Endothelial cell of umbilical vein (primary cell): Measurements from ENCODE around the gene CMIP. TPM values are rescaled to one million over a fixed set of nuclear protein-coding genes. Genes with fewer than 3 reads are reported as not detected.

Source experiments
- BruUV-seq: library from RNA; stranded (reverse); fragments of 400-500 nt; replicated peaks from 2 replicates; lab custom pipeline; 2021; lab: Mats Ljungman, UMichigan
- CTCF ChIA-PET: fragments of 300-600, 350-600 bp; sonication (Branson Sonifier 250); formaldehyde crosslinking; loops from one replicate; lab custom pipeline; 2021; ENCODE audit warnings: antibody characterized with exemption, inconsistent platforms; lab: Charles Lee
- POLR2A ChIA-PET: fragments of 300-600, 350-600 bp; sonication (Branson Sonifier 250); formaldehyde crosslinking; loops from one replicate; lab custom pipeline; 2021; ENCODE audit warnings: antibody characterized with exemption, inconsistent platforms; lab: Charles Lee
- DNase-seq: peaks from one replicate; pipeline ENCODE4 v3.0.0-alpha.2; 2011; ENCODE audit warnings: low read depth, low spot score
- FAIRE-seq: peaks from 2 replicates; lab custom pipeline; 2011; peaks lifted over from hg19 to GRCh38; lab: Jason Lieb, UNC
- H2AFZ ChIP-seq: 2 replicates; pipeline ENCODE4 v1.6.0; 2012; ENCODE audit warnings: low read depth, low read length, control low read depth, inconsistent platforms
- H3K27ac ChIP-seq: 2 replicates; pipeline ENCODE4 v1.5.1; 2011; ENCODE audit warnings: low read depth, mild to moderate bottlenecking, control low read depth, low read length, moderate library complexity; ENCODE audit not compliant: insufficient read depth
- H3K27me3 ChIP-seq, 2 experiments: 2 replicates each; pipeline versions ENCODE4 v1.6.0 to v1.6.1; 2011; ENCODE audit warnings: low read length in 2 of 2, mixed read lengths in 1 of 2; ENCODE audit not compliant: control insufficient read depth in 2 of 2, insufficient read depth in 2 of 2
- H3K36me3 ChIP-seq, 2 experiments: 2 replicates in 1 of 2; 3 replicates in 1 of 2; pipeline ENCODE4 v1.5.1; 2011; ENCODE audit warnings: low read length in 2 of 2, mild to moderate bottlenecking in 1 of 2, moderate library complexity in 1 of 2; ENCODE audit not compliant: control insufficient read depth in 2 of 2, insufficient read depth in 2 of 2; ENCODE audit errors: extremely low read depth in 1 of 2
- H3K4me1 ChIP-seq: 3 replicates; pipeline ENCODE4 v1.5.1; 2011; ENCODE audit warnings: mild to moderate bottlenecking, low read length; ENCODE audit not compliant: control insufficient read depth, insufficient read depth; ENCODE audit errors: extremely low read depth
- H3K4me2 ChIP-seq: 2 replicates; pipeline ENCODE4 v1.6.1; 2011; ENCODE audit warnings: low read length, control low read depth, mixed read lengths; ENCODE audit not compliant: insufficient read depth
- H3K4me3 ChIP-seq, 3 experiments: fragments of 200-600 bp in 1 of 3; sonication (generic), shearing (Covaris generic) in 1 of 3; replicated peaks in 1 of 3; 2 replicates each; pipeline ENCODE4 v1.5.1; 2011 to 2016; ENCODE audit warnings: control low read depth in 3 of 3, low read length in 3 of 3, mild to moderate bottlenecking in 2 of 3, inconsistent platforms in 1 of 3, low read depth in 1 of 3, moderate library complexity in 1 of 3; ENCODE audit not compliant: insufficient read depth in 1 of 3
- H3K79me2 ChIP-seq: 2 replicates; pipeline ENCODE4 v1.6.0; 2012; ENCODE audit warnings: low read length, inconsistent platforms; ENCODE audit not compliant: control insufficient read depth, insufficient read depth
- H3K9ac ChIP-seq: replicated peaks from 2 replicates; pipeline ENCODE3; 2011; ENCODE audit warnings: low read length, control low read depth; ENCODE audit not compliant: insufficient read depth; ENCODE audit errors: extremely low read depth
- H3K9me1 ChIP-seq: replicated peaks from 3 replicates; pipeline ENCODE4 v1.6.0; 2011; ENCODE audit warnings: mild to moderate bottlenecking, low read length; ENCODE audit not compliant: control insufficient read depth, insufficient read depth; ENCODE audit errors: extremely low read depth
- H3K9me3 ChIP-seq: replicated peaks from 2 replicates; pipeline ENCODE4 v1.5.1; 2012; ENCODE audit warnings: low read length, inconsistent platforms; ENCODE audit not compliant: control insufficient read depth, insufficient read depth
- H4K20me1 ChIP-seq: replicated peaks from 2 replicates; pipeline ENCODE3; 2011; ENCODE audit warnings: mild to moderate bottlenecking, low read length; ENCODE audit not compliant: control insufficient read depth, insufficient read depth; ENCODE audit errors: extremely low read depth
- EZH2 ChIP-seq: IDR thresholded peaks from 2 replicates; pipeline ENCODE4 v1.6.1; 2012; ENCODE audit warnings: borderline replicate concordance, low read depth, mild to moderate bottlenecking, moderate library complexity, low read length, inconsistent platforms; ENCODE audit not compliant: severe bottlenecking
- FOS ChIP-seq: IDR thresholded peaks from 2 replicates; pipeline ENCODE4 v1.6.1; 2011; ENCODE audit warnings: mild to moderate bottlenecking, low read length, moderate library complexity, borderline replicate concordance; ENCODE audit not compliant: insufficient read depth
- GATA2 ChIP-seq: IDR thresholded peaks from 2 replicates; pipeline ENCODE4 v1.7.0; 2011; ENCODE audit warnings: low read depth, mild to moderate bottlenecking, moderate library complexity, mixed read lengths, low read length; ENCODE audit not compliant: insufficient read length, insufficient read depth
- JUN ChIP-seq: IDR thresholded peaks from 2 replicates; pipeline ENCODE4 v1.6.1; 2011; ENCODE audit warnings: borderline replicate concordance, low read depth; ENCODE audit not compliant: insufficient read length, insufficient read depth
- MYC ChIP-seq: IDR thresholded peaks from one replicate; pipeline ENCODE4 v1.6.1; 2011; ENCODE audit warnings: mild to moderate bottlenecking, low read depth, low read length
- POLR2A ChIP-seq: IDR thresholded peaks from 2 replicates; pipeline ENCODE4 v1.6.1; 2012; ENCODE audit warnings: low read depth, mild to moderate bottlenecking, control low read depth, low read length
- POLR2AphosphoS5 ChIP-seq: IDR thresholded peaks from 2 replicates; pipeline ENCODE4 v1.6.1; 2012; ENCODE audit warnings: low read depth, mild to moderate bottlenecking, control low read depth, low read length, moderate library complexity; ENCODE audit not compliant: insufficient read depth
- dilution Hi-C: fragments of 300-500 bp; cut with MboI; formaldehyde crosslinking; loops from one replicate; pipeline ENCODE4 v1.15.0; 2019; ENCODE audit warnings: low sequenced_read_pairs; ENCODE audit not compliant: extremely low pct_ligation_motif_present
- intact Hi-C: fragments of 100-400 bp; cut with micrococcal nuclease; formaldehyde crosslinking; loops from one replicate; pipeline ENCODE4 v1.10.0; 2022
- polyA plus RNA-seq, 4 experiments: library from polyadenylated mRNA; depleted of rRNA in 3 of 4; stranded (reverse) in 3 of 4; unstranded in 1 of 4; fragments of >200 nt; gene quantifications; 2 replicates each; pipeline versions ENCODE4 v1.2.1 to v1.2.3, GENCODE V29; 2011 to 2012; ENCODE audit warnings: missing spikeins in 1 of 4
- total RNA-seq: library from RNA; stranded (reverse); gene quantifications from 2 replicates; pipeline ENCODE4 v1.2.3, GENCODE V29; 2021
- TF ChIP-seq, protein P1 (sequence below), 2 donors: IDR thresholded peaks; 1 replicate in 1 of 2; 2 replicates in 1 of 2; pipeline ENCODE4 v1.5.1; 2011; ENCODE audit warnings: low read length in 2 of 2, mild to moderate bottlenecking in 2 of 2, moderate library complexity in 2 of 2, control low read depth in 1 of 2, inconsistent platforms in 1 of 2, low read depth in 1 of 2; ENCODE audit not compliant: insufficient read depth in 1 of 2; ENCODE audit errors: extremely low read depth in 1 of 2
- TF ChIP-seq, protein P2 (sequence below): IDR thresholded peaks from 2 replicates; pipeline ENCODE4 v1.6.1; 2011; ENCODE audit not compliant: insufficient read depth, insufficient read length

Gene CMIP
- total and polyA plus RNA-seq, 2 donors (not counting 3 experiments of a cell fraction or from before 2014, with no cell fraction given) = 29.0 to 101 TPM

DNA sequence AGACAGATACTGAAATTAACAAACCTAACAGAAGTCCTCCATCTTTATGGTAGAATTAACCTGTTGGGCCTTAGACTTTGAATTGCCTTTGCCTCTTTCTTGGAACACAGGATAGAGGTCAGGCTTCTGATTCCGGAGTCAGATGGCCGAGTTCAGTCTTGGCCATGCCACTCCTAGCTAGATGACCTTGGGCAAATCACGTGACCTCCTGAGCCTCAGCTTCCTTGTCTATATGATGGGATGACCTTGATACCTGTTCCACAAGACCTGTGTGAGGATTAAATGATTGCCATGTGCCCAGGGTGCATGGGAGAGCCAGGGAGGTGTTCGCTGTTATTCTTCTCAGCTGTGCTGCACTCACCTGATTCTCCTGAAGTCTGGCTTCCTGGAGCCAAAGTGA, 161.4 kb downstream of the CMIP start:
- intact Hi-C loops = no loop called here
- H3K4me2 ChIP-seq = no peak overlapping the region
- no TSS peak for BruUV-seq
- DNase-seq (no peak), FAIRE-seq (no peak)
- H4K20me1 ChIP-seq = no peaks in the 10 kb centered on the region
- H3K4me3 ChIP-seq = no peak overlapping the region
- no peak overlapping the region for H3K9ac ChIP-seq
- H3K36me3 ChIP-seq = peaks cover 2 to 6% of the 10 kb centered on the region in 2 experiments
- H3K9me1 ChIP-seq = no peaks in the 10 kb centered on the region
- H3K9me3 ChIP-seq = no peaks in the 10 kb centered on the region
- peaks cover 28% of the 10 kb centered on the region for H3K4me1 ChIP-seq
- dilution Hi-C loops = no loop called here
- no peaks in the 10 kb centered on the region for H3K27me3 ChIP-seq
- H2AFZ ChIP-seq = no peak overlapping the region
- peaks cover 10% of the 10 kb centered on the region for H3K79me2 ChIP-seq
- POLR2A ChIA-PET = no interaction called here
- CTCF ChIA-PET = no interaction called here
- no peak overlapping the region for H3K27ac ChIP-seq
- TF ChIP-seq MYC = no peak
- TF ChIP-seq POLR2AphosphoS5 = no peak
- no peak for TF ChIP-seq POLR2A
- TF ChIP-seq, protein P1, sequence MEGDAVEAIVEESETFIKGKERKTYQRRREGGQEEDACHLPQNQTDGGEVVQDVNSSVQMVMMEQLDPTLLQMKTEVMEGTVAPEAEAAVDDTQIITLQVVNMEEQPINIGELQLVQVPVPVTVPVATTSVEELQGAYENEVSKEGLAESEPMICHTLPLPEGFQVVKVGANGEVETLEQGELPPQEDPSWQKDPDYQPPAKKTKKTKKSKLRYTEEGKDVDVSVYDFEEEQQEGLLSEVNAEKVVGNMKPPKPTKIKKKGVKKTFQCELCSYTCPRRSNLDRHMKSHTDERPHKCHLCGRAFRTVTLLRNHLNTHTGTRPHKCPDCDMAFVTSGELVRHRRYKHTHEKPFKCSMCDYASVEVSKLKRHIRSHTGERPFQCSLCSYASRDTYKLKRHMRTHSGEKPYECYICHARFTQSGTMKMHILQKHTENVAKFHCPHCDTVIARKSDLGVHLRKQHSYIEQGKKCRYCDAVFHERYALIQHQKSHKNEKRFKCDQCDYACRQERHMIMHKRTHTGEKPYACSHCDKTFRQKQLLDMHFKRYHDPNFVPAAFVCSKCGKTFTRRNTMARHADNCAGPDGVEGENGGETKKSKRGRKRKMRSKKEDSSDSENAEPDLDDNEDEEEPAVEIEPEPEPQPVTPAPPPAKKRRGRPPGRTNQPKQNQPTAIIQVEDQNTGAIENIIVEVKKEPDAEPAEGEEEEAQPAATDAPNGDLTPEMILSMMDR (IDR thresholded peaks at IDR 0.05; ENCODE audit: extremely low read depth in 1 of 2, insufficient read depth in 1 of 2, low read depth in 1 of 2, low read length in 2 of 2) = no peak
- no peak for TF ChIP-seq FOS
- TF ChIP-seq, protein P2, sequence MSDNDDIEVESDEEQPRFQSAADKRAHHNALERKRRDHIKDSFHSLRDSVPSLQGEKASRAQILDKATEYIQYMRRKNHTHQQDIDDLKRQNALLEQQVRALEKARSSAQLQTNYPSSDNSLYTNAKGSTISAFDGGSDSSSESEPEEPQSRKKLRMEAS = no peak
- TF ChIP-seq JUN = no peak
- TF ChIP-seq EZH2 = no peak
- TF ChIP-seq GATA2 = no peak
